MM.1S (cell line): ENCODE data around the gene AKR1C1.

Source experiments
- CTCF ChIP-seq: fragments of 300-600 bp; sonication (generic); IDR thresholded peaks from 2 replicates; pipeline ENCODE4 v1.5.1; 2016; ENCODE audit warnings: antibody characterized with exemption, low read length, mixed read lengths
- EZH2 ChIP-seq: fragments of 300-600 bp; sonication (generic); optimal IDR thresholded peaks from 2 replicates; pipeline ENCODE3; 2017; ENCODE audit warnings: low read depth, mild to moderate bottlenecking, antibody characterized with exemption, low read length, mixed read lengths

DNA sequence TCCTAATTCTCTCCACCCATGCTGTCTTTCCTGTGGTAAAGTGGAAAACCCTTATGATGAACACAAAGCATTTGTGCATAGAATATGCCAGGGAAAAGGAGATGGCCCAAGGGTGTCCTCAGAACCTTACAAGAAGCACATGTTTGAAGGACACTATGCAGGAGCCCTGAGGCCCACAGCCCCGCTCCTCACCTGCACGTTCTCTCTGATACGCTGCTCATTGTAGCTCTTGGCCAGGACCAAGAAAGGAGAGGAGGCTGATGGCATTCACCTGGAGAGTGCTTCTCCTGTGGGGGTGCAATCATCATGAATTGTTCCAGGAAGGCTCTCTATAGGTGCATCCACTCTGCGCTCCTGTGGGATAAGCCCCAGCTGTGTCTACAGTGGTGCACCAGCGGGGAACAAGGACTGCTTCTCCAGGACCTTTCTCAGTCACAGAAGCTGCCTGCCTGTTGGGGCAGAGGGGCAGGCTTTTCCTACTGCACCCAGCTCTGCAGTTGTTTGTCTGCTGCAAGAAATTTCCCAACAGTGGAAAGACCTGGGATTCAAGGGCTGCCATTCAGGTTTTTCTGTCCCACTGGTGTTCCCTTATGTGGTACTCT, 20.5 kb downstream of the AKR1C1 start:
- TF ChIP-seq CTCF = no peak
- TF ChIP-seq EZH2 = no peak
